PC-3 (cell line): ENCODE measurements around the gene PDE9A. TPM values are rescaled to one million over a fixed set of nuclear protein-coding genes. Genes with fewer than 3 reads are reported as not detected.

Experiments
- ATAC-seq: fragments of 200-7000 bp; cut with Tn5 transposase; 2 replicates; pipeline ENCODE4 v1.9.1; 2020; ENCODE audit warnings: mild to moderate bottlenecking, moderate library complexity
- BruUV-seq: library from RNA; stranded (reverse); fragments of 400-500 nt; replicated peaks from 2 replicates; lab custom pipeline; 2021; lab: Mats Ljungman, UMichigan
- CTCF ChIA-PET: fragments of 300-600 bp; sonication (Branson Sonifier 250); formaldehyde crosslinking; loops from one replicate; lab custom pipeline; 2022; ENCODE audit warnings: antibody characterized with exemption; lab: Charles Lee
- POLR2A ChIA-PET: fragments of 300-600 bp; sonication (Branson Sonifier 250); formaldehyde crosslinking; loops from one replicate; lab custom pipeline; 2022; ENCODE audit warnings: antibody characterized with exemption; ENCODE audit not compliant: unreplicated experiment; lab: Charles Lee
- DNase-seq: peaks from one replicate; pipeline ENCODE4 v3.0.0-alpha.2; 2015
- H2AFZ ChIP-seq: fragments of 300-600 bp; sonication (generic); 2 replicates; pipeline ENCODE4 v1.6.0; 2016; ENCODE audit warnings: antibody characterized with exemption, low read length
- H3F3A ChIP-seq: fragments of 300-600 bp; sonication (generic); one replicate; pipeline ENCODE4 v1.6.0; 2017; ENCODE audit warnings: antibody characterized with exemption, low read length, control low read depth, mild to moderate bottlenecking; ENCODE audit not compliant: unreplicated experiment
- H3K27ac ChIP-seq: fragments of 300-600 bp; sonication (generic); 2 replicates; pipeline ENCODE4 v1.5.1; 2016; ENCODE audit warnings: mild to moderate bottlenecking, low read length
- H3K27me3 ChIP-seq: fragments of 300-600 bp; sonication (generic); 2 replicates; pipeline ENCODE4 v1.6.1; 2016; ENCODE audit warnings: low read length, mixed read lengths
- H3K36me3 ChIP-seq: fragments of 300-600 bp; sonication (generic); 2 replicates; pipeline ENCODE4 v1.6.1; 2016; ENCODE audit warnings: low read depth, mixed run types, low read length, mixed read lengths
- H3K4me1 ChIP-seq: fragments of 300-600 bp; sonication (generic); 2 replicates; pipeline ENCODE4 v1.5.1; 2016; ENCODE audit warnings: low read length; ENCODE audit not compliant: insufficient read depth
- H3K4me2 ChIP-seq: fragments of 300-600 bp; sonication (generic); 2 replicates; pipeline ENCODE4 v1.6.0; 2016; ENCODE audit warnings: low read length
- H3K4me3 ChIP-seq: fragments of 300-600 bp; sonication (generic); 2 replicates; pipeline ENCODE4 v1.5.1; 2016; ENCODE audit warnings: mild to moderate bottlenecking, low read length, mixed read lengths
- H3K79me2 ChIP-seq: fragments of 300-600 bp; sonication (generic); 2 replicates; pipeline ENCODE4 v1.6.1; 2017; ENCODE audit warnings: low read length, mixed read lengths
- H3K9ac ChIP-seq: fragments of 300-600 bp; sonication (generic); 2 replicates; pipeline ENCODE4 v1.6.0; 2016; ENCODE audit warnings: mild to moderate bottlenecking, low read length
- H3K9me2 ChIP-seq: fragments of 300-600 bp; sonication (generic); replicated peaks from 2 replicates; pipeline ENCODE4 v1.6.1; 2016; ENCODE audit warnings: mixed run types, low read length, mixed read lengths
- H3K9me3 ChIP-seq: fragments of 300-600 bp; sonication (generic); 2 replicates; pipeline ENCODE4 v1.6.1; 2016; ENCODE audit warnings: low read length, mixed read lengths
- H4K20me1 ChIP-seq: fragments of 300-600 bp; sonication (generic); 2 replicates; pipeline ENCODE4 v1.6.1; 2016; ENCODE audit warnings: low read length, mixed read lengths
- EZH2 ChIP-seq: fragments of 300-600 bp; sonication (generic); IDR thresholded peaks from one replicate; pipeline ENCODE4 v1.6.1; 2017; ENCODE audit warnings: antibody characterized with exemption, mild to moderate bottlenecking, low read length; ENCODE audit not compliant: unreplicated experiment
- EZH2phosphoT487 ChIP-seq: fragments of 300-600 bp; sonication (generic); IDR thresholded peaks from 2 replicates; pipeline ENCODE4 v1.6.1; 2018; ENCODE audit warnings: mild to moderate bottlenecking, antibody characterized with exemption, low read length, borderline replicate concordance
- intact Hi-C: fragments of 100-400 bp; cut with micrococcal nuclease; formaldehyde crosslinking; loops from 2 replicates; pipeline ENCODE4 v1.9.0; 2023
- total RNA-seq: library from RNA; depleted of rRNA; stranded (reverse); fragments of >200 nt; gene quantifications from 2 replicates; pipeline ENCODE4 v1.2.3, GENCODE V29; 2014
- TF ChIP-seq, protein P1 (sequence below): fragments of 300-600 bp; sonication (generic); conservative IDR thresholded peaks from 2 replicates; pipeline ENCODE4 v1.5.1; 2017; ENCODE audit warnings: antibody characterized with exemption, low read depth, mild to moderate bottlenecking, low read length

Gene PDE9A
- total RNA-seq, 1 experiment from 2014 or later, result 0.33 TPM

DNA sequence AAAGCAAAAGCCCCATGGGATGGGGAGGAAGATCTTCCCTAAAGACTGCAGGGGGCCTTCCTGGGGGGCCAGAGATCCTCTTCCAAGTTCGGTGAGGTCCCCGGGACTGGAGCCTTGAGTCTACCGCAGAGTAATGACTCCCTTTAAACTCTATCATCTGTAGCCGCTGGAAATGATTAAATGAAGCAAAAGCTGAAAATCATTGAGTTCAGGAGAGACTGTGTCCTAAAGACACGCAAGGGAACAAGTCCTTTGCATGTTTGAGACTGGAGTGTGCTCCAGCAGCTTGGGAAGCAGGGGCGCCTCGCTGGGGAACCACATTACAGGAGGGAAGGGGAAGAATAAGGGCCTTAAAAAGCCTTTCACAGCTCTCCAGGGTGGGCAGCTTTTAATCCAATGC lies 155.8 kb downstream of the PDE9A start:
- no peak overlapping the region for H3K4me2 ChIP-seq
- no peak overlapping the region for H3K27ac ChIP-seq
- no peak overlapping the region for H3K4me3 ChIP-seq
- H4K20me1 ChIP-seq, result no peaks in the 10 kb centered on the region
- no peaks in the 10 kb centered on the region for H3K36me3 ChIP-seq
- no peaks in the 10 kb centered on the region for H3K9me2 ChIP-seq
- BruUV-seq, result no TSS peak
- no peaks in the 10 kb centered on the region for H3K79me2 ChIP-seq
- ATAC-seq (no peak), DNase-seq (no peak)
- TF ChIP-seq EZH2, result no peak
- TF ChIP-seq EZH2phosphoT487, result no peak
- TF ChIP-seq, protein P1, sequence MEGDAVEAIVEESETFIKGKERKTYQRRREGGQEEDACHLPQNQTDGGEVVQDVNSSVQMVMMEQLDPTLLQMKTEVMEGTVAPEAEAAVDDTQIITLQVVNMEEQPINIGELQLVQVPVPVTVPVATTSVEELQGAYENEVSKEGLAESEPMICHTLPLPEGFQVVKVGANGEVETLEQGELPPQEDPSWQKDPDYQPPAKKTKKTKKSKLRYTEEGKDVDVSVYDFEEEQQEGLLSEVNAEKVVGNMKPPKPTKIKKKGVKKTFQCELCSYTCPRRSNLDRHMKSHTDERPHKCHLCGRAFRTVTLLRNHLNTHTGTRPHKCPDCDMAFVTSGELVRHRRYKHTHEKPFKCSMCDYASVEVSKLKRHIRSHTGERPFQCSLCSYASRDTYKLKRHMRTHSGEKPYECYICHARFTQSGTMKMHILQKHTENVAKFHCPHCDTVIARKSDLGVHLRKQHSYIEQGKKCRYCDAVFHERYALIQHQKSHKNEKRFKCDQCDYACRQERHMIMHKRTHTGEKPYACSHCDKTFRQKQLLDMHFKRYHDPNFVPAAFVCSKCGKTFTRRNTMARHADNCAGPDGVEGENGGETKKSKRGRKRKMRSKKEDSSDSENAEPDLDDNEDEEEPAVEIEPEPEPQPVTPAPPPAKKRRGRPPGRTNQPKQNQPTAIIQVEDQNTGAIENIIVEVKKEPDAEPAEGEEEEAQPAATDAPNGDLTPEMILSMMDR, result no peak
- H3K27me3 ChIP-seq, result no peaks in the 10 kb centered on the region
- H3F3A ChIP-seq, result no peaks in the 10 kb centered on the region
- intact Hi-C loops, result no loop called here
- CTCF ChIA-PET, result no interaction called here
- POLR2A ChIA-PET, result no interaction called here
- H3K9me3 ChIP-seq, result no peaks in the 10 kb centered on the region
- no peaks in the 10 kb centered on the region for H3K4me1 ChIP-seq
- no peak overlapping the region for H3K9ac ChIP-seq
- no peak overlapping the region for H2AFZ ChIP-seq

- CTCF ChIA-PET, result no interaction called here
- no peak for ATAC-seq
Observed at GRCh38 chr21:42809577-42810475, 156.4 kb downstream of the PDE9A start.

More at GRCh38 chr21:42809577-42810475, 156.4 kb downstream of the PDE9A start:
- Histone ChIP-seq H3F3A (no peaks in the 10 kb centered on the region), H3K9me3 (peaks cover 2% of the 10 kb centered on the region; the same call in 1 of the 2 replicates), H2AFZ (no peak overlapping the region), H3K79me2 (no peaks in the 10 kb centered on the region), H3K27me3 (no peaks in the 10 kb centered on the region), H3K4me2 (no peak overlapping the region), H3K36me3 (no peaks in the 10 kb centered on the region), H3K4me3 (no peak overlapping the region), H3K9me2 (no peaks in the 10 kb centered on the region), H3K27ac (no peak overlapping the region), H3K4me1 (no peaks in the 10 kb centered on the region), H3K9ac (no peak overlapping the region), H4K20me1 (no peaks in the 10 kb centered on the region)
- intact Hi-C loops, result loop anchor here (10.0 kb wide), 2 partner anchors 85 to 135 kb away; no protein-coding TSS in a partner anchor
- no peak for DNase-seq
- POLR2A ChIA-PET, result no interaction called here
- BruUV-seq, result no TSS peak
- TF ChIP-seq, protein P1, result no peak
- TF ChIP-seq EZH2 (no peak), EZH2phosphoT487 (no peak)
